Pancreas (tissue), 10 donors: ENCODE results near the gene EPHB4. TPM values are rescaled to one million over a fixed set of nuclear protein-coding genes. Genes with fewer than 3 reads are reported as not detected.
"Not testable (repeated sequence)": the region's sequence is repeated elsewhere in the genome, so short reads cannot be mapped to it uniquely, and the experiment has no call there.

Experiments used
- ATAC-seq, 4 donors: fragments of 200-7000 bp; cut with Tn5 transposase; one replicate each; pipeline versions ENCODE4 v1.8.0 to v1.9.1; 2020; ENCODE audit warnings: mild to moderate bottlenecking in 4 of 4, moderate library complexity in 4 of 4
- DNase-seq, 6 donors: peaks; one replicate each; pipeline ENCODE4 v3.0.0-alpha.2; 2020
- FAIRE-seq: peaks from 2 replicates; lab custom pipeline; 2012; peaks lifted over from hg19 to GRCh38; lab: Jason Lieb, UNC
- H3K27ac ChIP-seq, 4 donors: fragments of 200-600 bp; sonication (generic); 1 replicate in 3 of 4; 2 replicates in 1 of 4; pipeline versions ENCODE4 v1.5.0 to v1.8.0; 2020
- H3K27me3 ChIP-seq, 4 donors: fragments of 200-600 bp; one replicate each; pipeline ENCODE4 v1.8.0; 2021
- H3K36me3 ChIP-seq, 3 donors: fragments of 200-600 bp; sonication (generic) in 1 of 3; one replicate each; pipeline versions ENCODE4 v1.5.0 to v1.8.0; 2020 to 2021
- H3K4me1 ChIP-seq, 3 donors: fragments of 200-600 bp; one replicate each; pipeline ENCODE4 v1.8.0; 2021
- H3K4me3 ChIP-seq, 4 donors: fragments of 200-600 bp; sonication (generic) in 2 of 4; one replicate each; pipeline versions ENCODE4 v1.5.0 to v1.8.0; 2020 to 2021
- H3K9me3 ChIP-seq, 4 donors: fragments of 200-600 bp; one replicate each; pipeline ENCODE4 v1.8.0; 2021
- WGBS, 2 donors: extraction: QIAGEN DNeasy Blood & Tissue Kit; methylation state at CpG; one replicate each; pipeline ENCODE4 v1.1.7; 2013; 5-methylcytosine and 5-hydroxymethylcytosine counted together
- intact Hi-C, 3 donors: fragments of 100-400 bp; cut with DNase I; formaldehyde crosslinking; loops; one replicate each; pipeline versions ENCODE4 v1.11.1 to v1.14.2; 2022
- polyA plus RNA-seq, 2 donors: library from polyadenylated mRNA; stranded (reverse); fragments of 200-250 nt; gene quantifications; one replicate each; pipeline ENCODE4 v1.2.3, GENCODE V29; 2013
- total RNA-seq, 6 donors: library from RNA; stranded (reverse); fragmentation: NEBNext Ultra II Directional in 4 of 6; extraction: Animal tissue kit (Norgen Biotek cat#: 25700) in 4 of 6; gene quantifications; one replicate each; pipeline versions ENCODE4 v1.2.1 to v1.2.4, GENCODE V29; 2021 to 2023
- TF ChIP-seq, protein P1 (sequence below), 4 donors: fragments of 200-600 bp; sonication (generic) in 3 of 4; IDR thresholded peaks; one replicate each; pipeline versions ENCODE4 v1.5.0 to v1.8.0; 2021; ENCODE audit warnings: antibody characterized with exemption in 4 of 4
- donor health status: healthy with polysubstance abuse.
- donor health status: DM: no; HTN: no; CAD: no; lungs with moderate emphysema.
- donor health status: DM: no; HTN: no; CAD: no.
- donor health status: control.
- donor health status: control.
- donor health status: Bipolar disorder and iron deficiency.
- donor health status: DM: yes; HTN: yes; CAD: no.
- donor health status: DM: no; HTN: no; CAD: no.
- donor health status: DM: no; HTN: no; CAD: no.
- donor health status: DM: yes; HTN: yes; CAD: no.

The EPHB4 gene
- total and polyA plus RNA-seq, 8 donors: 15.8 to 32.9 (median 26.1) TPM

DNA sequence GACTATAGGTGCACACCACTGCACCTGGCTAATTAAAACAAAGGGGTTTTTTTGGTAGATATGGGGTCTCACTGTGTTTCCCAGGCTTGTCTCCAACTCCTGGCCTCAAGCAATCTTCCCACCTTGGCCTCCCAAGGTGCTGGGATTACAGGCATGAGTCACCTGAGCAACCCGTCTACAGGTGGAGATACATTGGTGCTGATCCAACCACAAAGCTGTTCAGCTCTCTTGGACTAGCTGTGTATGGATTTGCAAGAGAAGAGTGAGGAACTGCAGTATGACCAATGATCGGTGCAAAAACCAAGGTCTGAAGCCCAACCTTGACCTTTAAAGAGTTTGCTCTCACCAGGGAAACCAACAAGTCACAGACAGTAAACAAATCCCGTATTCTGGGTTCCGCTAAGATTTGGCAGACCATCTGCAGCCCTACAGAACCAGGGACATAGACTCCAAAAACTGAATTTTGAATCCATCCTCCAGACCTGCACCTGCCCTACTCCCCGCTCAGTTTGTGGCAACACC lies 18.9 kb downstream of the EPHB4 start:
- FAIRE-seq (no peak), ATAC-seq (peak; percentile 63 to 84 (median 76)), DNase-seq (peak in 2 of 6 donors; percentile 73 to 84)
- H3K27me3 ChIP-seq: no peaks in the 10 kb centered on the region
- TF ChIP-seq, protein P1, sequence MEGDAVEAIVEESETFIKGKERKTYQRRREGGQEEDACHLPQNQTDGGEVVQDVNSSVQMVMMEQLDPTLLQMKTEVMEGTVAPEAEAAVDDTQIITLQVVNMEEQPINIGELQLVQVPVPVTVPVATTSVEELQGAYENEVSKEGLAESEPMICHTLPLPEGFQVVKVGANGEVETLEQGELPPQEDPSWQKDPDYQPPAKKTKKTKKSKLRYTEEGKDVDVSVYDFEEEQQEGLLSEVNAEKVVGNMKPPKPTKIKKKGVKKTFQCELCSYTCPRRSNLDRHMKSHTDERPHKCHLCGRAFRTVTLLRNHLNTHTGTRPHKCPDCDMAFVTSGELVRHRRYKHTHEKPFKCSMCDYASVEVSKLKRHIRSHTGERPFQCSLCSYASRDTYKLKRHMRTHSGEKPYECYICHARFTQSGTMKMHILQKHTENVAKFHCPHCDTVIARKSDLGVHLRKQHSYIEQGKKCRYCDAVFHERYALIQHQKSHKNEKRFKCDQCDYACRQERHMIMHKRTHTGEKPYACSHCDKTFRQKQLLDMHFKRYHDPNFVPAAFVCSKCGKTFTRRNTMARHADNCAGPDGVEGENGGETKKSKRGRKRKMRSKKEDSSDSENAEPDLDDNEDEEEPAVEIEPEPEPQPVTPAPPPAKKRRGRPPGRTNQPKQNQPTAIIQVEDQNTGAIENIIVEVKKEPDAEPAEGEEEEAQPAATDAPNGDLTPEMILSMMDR (IDR thresholded peaks at IDR 0.05): no peak
- H3K27ac ChIP-seq: peak overlapping the region in 3 of 4 donors; percentile 31 to 44 (median 33)
- 45 to 55% methylated on average over 5 of the region's 5 CpGs for WGBS, 2 donors
- H3K36me3 ChIP-seq: peaks cover 0 to 65% (median 18%) of the 10 kb centered on the region in 3 donors
- intact Hi-C loops: no loop called here
- H3K4me1 ChIP-seq: peaks cover 8 to 10% (median 10%) of the 10 kb centered on the region in 3 donors
- H3K4me3 ChIP-seq: no peak overlapping the region
- no peaks in the 10 kb centered on the region for H3K9me3 ChIP-seq

DNA sequence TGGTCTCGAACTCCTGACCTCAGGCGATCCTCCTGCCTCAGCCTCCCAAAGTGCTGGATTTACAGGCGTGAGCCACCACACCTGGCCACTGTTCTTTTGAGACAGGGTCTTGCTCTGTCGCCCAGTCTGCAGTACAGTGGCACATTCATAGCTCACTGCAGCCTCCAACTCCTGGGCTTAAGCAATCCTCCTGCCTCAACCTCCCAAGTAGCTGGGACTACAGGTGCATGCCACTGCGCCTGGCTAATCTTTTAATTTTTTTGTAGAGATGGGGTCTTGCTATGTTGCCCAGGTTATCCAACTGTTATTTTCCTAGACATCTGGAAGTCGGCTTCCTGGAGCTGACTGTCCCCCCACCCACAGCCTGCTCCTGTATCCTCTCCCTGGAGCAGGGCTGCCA lies 20.4 kb downstream of the EPHB4 start:
- ATAC-seq, DNase-seq, H3K9me3 ChIP-seq, intact Hi-C loops, H3K4me3 ChIP-seq, FAIRE-seq, H3K27me3 ChIP-seq, H3K27ac ChIP-seq: not testable (repeated sequence)
- Histone ChIP-seq H3K36me3 (peaks cover 0 to 50% (median 18%) of the 10 kb centered on the region in 3 donors), H3K4me1 (peaks cover 21 to 26% (median 22%) of the 10 kb centered on the region in 3 donors)
- 94 to 97% methylated on average over 6 of the region's 6 CpGs for WGBS, 2 donors

DNA sequence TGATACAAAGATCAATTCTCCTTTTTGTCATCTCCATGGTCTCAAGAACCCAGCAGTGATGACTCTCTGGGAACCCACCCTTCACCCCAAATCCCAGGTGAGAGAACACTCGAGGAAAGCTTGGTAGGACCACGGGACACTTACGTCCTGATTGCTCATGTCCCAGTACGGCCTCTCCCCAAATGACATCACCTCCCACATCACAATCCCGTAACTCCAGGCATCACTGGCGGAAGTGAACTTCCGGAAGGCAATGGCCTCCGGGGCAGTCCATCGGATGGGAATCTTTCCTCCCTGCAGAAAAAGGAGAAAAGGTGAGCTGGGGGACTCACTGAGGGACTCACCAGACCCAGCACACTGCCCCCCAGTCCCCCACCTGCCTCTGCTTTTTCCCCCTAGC lies 21.0 kb downstream of the EPHB4 start:
- H3K4me3 ChIP-seq: no peak overlapping the region
- TF ChIP-seq, protein P1 (IDR thresholded peaks at IDR 0.05): no peak
- 92 to 93% methylated on average over 9 of the region's 9 CpGs for WGBS, 2 donors
- intact Hi-C loops: no loop called here
- H3K27ac ChIP-seq: no peak overlapping the region
- H3K27me3 ChIP-seq: no peaks in the 10 kb centered on the region
- no peaks in the 10 kb centered on the region for H3K9me3 ChIP-seq
- peaks cover 22 to 28% (median 27%) of the 10 kb centered on the region in 3 donors for H3K4me1 ChIP-seq
- ATAC-seq (no peak), DNase-seq (no peak), FAIRE-seq (no peak)
- H3K36me3 ChIP-seq: peaks cover 0 to 46% (median 18%) of the 10 kb centered on the region in 3 donors

DNA sequence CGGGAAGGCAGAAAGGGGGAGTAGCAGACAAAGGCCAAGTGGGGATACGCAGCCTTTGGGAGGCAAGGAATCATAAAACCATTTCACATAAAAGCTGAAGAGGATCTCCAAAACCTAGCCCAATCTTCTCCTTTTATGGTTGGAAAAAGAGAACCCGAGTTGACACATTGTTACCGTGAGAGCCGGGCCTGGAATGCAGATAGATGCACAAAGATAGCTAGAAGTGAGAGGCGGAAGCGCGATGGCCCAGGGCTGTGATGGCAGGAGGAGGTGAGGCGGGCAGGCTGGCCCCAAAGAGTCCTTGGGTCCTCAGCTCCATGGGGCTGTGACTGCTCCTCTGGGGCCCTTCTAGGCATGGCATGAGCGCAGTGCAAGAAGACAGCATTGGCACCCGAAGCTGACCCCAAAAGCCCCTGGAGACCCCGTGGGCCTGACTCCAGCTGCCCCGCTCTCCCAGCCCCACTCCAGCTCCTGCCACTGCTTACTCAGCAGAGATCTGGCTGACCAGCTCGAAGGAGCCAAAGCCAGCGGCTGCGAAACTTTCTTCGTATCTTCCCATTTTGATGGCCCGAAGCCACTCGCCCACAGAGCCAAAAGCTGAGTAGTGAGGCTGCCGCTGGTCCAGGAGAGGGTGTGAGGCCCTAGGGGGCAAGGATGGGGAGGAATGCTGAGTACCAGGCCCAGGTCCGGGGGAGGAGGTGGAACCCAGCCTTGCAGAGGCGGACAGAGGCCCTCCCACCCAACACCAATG lies 22.5 kb downstream of the EPHB4 start:
- Histone ChIP-seq H3K9me3 (no peaks in the 10 kb centered on the region), H3K4me3 (no peak overlapping the region), H3K4me1 (peaks cover 22 to 30% (median 28%) of the 10 kb centered on the region in 3 donors), H3K27me3 (no peaks in the 10 kb centered on the region), H3K27ac (no peak overlapping the region), H3K36me3 (peaks cover 0 to 39% (median 18%) of the 10 kb centered on the region in 3 donors)
- TF ChIP-seq, protein P1 (IDR thresholded peaks at IDR 0.05): no peak
- no peak for FAIRE-seq
- intact Hi-C loops: no loop called here
- WGBS, 2 donors: 94 to 95% methylated on average over 22 of the region's 22 CpGs
- ATAC-seq: no peak
- no peak for DNase-seq

DNA sequence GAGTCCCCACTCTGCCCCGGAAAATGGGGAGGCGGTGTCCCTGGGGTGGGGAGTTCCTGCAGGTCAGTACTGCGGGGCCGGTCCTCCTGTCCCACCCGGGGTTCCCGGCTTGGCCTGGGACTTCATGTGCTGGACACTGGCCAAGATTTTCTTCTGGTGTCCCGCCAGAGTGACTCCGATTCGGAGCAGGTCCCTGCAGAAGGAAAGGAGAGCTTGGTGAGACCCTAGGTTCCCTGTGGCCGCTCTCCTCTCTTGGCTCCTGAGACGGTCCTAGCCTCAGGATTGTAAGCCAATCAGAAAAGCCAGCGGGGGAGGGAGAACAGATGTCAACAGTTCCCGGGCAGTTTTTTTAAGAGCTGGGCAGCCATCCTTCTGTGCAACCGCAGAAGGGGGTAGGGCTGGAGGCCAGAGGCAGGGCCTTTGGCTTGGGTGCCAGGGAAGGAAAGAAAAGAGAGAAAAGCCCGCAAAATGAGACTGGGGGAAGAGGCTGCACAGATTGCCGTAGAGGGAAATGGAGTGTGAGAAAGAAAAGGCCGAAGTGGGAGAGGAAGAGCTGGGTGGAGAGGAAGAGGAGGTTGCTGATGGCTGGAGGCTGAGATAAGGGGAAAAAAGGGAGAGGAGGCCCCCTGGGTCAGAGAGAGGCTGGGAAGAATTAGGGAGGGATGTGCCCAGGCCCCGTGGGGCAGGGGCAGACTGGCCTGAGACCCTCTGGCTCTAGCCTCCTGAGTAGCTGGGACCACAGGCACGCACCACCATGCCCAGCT lies 23.7 kb downstream of the EPHB4 start:
- FAIRE-seq: no peak
- 33 to 44% methylated on average over 19 of the region's 19 CpGs for WGBS, 2 donors
- peak overlapping the region; percentile 45 to 75 (median 48) for H3K27ac ChIP-seq
- intact Hi-C loops: no loop called here
- peaks cover 0 to 32% (median 18%) of the 10 kb centered on the region in 3 donors for H3K36me3 ChIP-seq
- peaks cover 22 to 28% (median 25%) of the 10 kb centered on the region in 3 donors for H3K4me1 ChIP-seq
- DNase-seq: peak in 5 of 6 donors; percentile 81 to 87 (median 83)
- peak; percentile 67 to 79 (median 75) for ATAC-seq
- H3K27me3 ChIP-seq: no peaks in the 10 kb centered on the region
- TF ChIP-seq, protein P1 (IDR thresholded peaks at IDR 0.05): no peak
- H3K4me3 ChIP-seq: no peak overlapping the region
- H3K9me3 ChIP-seq: no peaks in the 10 kb centered on the region
